GM12873 (cell line): ENCODE data around the gene NDE1.
A peak's percentile ranks its signal among the peaks of the same experiment; 100 is the strongest.

ENCODE experiments used
- CTCF ChIP-seq: IDR thresholded peaks from 2 replicates; pipeline ENCODE4 v1.5.1; 2012; ENCODE audit warnings: low read depth, mild to moderate bottlenecking, moderate library complexity, low read length, control low read depth; ENCODE audit not compliant: insufficient read depth; ENCODE audit errors: missing control alignments

NDE1 gene

DNA sequence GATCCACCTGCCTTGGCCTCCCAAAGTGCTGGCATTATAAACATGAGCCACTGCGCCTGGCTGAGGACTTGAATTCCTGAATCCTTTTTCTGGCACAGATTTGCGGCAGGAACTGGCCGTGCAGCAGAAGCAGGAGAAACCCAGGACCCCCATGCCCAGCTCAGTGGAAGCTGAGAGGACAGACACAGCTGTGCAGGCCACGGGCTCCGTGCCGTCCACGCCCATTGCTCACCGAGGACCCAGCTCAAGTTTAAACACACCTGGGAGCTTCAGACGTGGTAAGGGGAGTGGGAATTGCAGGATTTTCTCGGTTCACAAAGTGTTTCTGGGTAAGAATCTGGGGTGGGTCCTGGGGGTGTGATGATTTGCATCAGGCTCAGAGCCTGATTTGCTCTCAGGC is 41.0 kb downstream of the NDE1 start:
- TF ChIP-seq CTCF = no peak

GRCh38 chr16:15694499-15694898 is 44.5 kb downstream of the NDE1 start:
- no peak for TF ChIP-seq CTCF

DNA sequence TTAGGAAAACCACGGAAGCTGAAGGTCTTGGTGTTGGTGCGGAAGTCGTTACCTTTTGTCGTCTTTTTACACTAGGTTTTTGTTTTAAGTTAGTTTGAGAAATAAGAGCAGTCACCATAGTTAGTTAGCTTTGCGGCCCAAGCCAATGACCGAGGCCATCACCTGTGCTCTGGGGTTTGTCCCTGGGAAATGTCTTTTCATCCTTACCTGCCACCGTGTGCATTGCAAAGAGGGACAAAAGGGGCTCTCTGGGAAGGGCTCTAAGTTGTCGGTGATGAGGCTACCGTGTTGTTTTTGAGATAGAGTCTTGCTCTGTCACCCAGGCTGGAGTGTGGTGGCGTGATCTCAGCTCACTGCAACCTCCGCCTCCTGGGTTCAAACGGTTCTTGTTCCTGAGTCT is 49.8 kb downstream of the NDE1 start:
- no peak for TF ChIP-seq CTCF

DNA sequence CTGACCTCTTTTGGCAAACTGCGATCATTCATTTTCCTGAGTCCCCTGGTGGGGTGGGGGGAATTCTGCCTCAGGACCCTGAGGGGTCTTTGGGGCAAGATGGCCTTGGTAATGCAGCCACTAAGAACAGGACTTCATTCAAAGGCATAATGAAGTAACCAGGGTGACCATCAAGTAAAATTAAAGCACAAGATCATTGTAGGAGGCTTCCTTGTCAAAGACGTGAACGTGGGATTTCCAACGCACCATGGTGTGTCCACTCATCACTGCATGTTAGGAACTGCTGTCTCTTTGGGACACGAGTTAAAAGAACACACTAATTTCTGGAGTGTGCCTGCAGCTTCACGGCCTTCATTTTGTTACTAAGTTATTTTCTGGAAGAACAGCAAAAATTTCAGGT is 51.3 kb downstream of the NDE1 start:
- TF ChIP-seq CTCF = no peak

- TF ChIP-seq CTCF = no peak
These were observed 52.2 kb downstream of the NDE1 start for GRCh38 chr16:15701975-15702970.

DNA sequence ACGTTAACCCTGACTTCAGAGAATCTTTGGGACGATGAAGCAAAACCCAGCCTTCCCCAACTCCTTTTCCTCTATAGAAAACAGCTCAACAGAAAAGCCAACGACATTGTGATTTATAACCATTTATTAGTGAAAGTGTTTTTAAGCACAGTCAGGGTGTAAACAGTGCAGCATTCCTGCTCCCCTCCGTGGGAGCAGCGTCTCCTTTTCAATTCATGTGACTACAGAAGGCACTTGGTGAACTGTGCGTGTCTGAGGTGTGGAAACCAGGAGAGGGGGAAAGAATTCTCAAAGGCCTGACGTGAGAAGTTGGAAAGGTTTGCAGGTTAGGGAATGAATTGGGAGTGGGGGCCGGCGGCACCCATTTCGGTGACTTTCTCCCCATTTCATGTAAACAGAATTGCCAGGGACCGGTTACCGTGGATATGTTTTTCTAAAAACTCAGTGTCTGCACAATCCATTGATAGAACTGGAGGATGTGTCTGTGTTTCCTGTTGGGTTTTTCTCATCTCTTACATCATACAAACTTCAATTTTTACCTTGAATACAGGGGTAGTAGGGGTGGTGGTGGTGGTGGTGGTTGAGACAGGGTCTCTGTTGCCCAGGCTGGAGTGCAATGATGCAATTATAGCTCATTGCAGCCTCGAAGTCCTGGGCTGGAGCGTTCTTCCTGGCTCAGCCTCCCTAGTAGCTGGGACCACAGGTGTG is 53.1 kb downstream of the NDE1 start:
- no peak for TF ChIP-seq CTCF

DNA sequence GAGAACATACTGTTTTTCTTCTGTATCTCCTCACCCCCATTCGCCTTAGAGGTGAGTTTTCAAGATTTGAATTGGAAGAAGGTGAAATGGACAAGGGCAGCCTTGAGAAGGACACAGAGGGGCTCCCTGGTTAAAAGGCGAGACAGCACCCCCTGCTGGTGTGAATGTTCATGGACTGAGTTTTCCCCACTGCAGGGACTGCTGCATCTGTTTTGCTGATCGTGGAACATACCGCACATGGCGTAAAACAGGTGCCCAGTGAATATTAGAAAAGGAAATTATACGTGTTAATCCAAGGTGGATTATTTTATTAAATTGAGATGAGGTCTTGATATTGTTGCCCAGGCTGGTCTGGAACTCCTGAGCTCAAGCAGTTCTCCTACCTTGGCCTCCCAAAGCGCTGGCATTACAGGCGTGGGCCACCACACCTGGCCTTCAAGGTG is 54.5 kb downstream of the NDE1 start:
- TF ChIP-seq CTCF = peak; percentile 80
